AG09319 (cell line): ENCODE data around the gene EFNB3.

Experiments used
- DNase-seq: peaks from one replicate; pipeline ENCODE4 v3.0.0-alpha.2; 2010; ENCODE audit warnings: low read depth; ENCODE audit errors: extremely low read depth
- TF ChIP-seq, protein P1 (sequence below): IDR thresholded peaks from 2 replicates; pipeline ENCODE4 v1.5.1; 2011; ENCODE audit warnings: low read depth, mild to moderate bottlenecking, inconsistent platforms, low read length, moderate library complexity

The EFNB3 gene, protein sequence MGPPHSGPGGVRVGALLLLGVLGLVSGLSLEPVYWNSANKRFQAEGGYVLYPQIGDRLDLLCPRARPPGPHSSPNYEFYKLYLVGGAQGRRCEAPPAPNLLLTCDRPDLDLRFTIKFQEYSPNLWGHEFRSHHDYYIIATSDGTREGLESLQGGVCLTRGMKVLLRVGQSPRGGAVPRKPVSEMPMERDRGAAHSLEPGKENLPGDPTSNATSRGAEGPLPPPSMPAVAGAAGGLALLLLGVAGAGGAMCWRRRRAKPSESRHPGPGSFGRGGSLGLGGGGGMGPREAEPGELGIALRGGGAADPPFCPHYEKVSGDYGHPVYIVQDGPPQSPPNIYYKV

DNA sequence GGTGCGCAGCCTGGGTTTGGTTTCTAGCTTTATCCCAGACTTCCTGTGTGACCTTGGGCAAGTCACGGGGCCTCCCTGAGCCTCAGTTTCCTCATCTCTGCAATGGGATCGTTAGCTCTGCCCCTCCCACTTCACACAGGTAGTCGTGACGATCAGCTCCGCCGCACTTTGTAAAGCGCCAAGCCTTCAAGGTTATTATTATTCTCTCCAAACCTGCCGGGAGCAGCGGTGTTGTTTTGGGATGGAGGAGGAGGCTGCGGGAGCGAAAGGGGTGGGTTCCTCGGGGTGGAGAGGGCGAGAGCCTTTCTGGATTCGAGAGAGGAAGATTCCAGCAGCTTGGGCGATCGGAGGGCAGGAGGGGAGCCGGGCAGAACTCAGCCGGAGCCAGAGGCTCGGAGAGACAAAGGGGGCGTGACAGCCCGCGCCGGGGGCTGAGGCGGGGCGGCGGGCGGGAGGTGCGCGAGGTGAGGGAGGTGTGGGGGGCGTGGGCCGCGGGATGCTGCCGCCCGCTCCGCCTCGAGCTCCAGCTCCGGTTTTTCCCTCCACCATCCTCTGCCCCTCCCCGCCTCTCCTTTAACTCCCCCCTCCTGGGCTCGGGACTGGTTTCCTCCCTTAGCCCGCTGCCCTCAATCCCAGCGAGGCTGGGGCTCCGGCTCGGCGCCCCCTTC lies at the start of gene EFNB3:
Gene EFNB3 (plus strand): TSS at position 602 of the 668 bp plus-strand sequence. CDS start 397 bp downstream, outside the sequence.
- TF ChIP-seq, protein P1, sequence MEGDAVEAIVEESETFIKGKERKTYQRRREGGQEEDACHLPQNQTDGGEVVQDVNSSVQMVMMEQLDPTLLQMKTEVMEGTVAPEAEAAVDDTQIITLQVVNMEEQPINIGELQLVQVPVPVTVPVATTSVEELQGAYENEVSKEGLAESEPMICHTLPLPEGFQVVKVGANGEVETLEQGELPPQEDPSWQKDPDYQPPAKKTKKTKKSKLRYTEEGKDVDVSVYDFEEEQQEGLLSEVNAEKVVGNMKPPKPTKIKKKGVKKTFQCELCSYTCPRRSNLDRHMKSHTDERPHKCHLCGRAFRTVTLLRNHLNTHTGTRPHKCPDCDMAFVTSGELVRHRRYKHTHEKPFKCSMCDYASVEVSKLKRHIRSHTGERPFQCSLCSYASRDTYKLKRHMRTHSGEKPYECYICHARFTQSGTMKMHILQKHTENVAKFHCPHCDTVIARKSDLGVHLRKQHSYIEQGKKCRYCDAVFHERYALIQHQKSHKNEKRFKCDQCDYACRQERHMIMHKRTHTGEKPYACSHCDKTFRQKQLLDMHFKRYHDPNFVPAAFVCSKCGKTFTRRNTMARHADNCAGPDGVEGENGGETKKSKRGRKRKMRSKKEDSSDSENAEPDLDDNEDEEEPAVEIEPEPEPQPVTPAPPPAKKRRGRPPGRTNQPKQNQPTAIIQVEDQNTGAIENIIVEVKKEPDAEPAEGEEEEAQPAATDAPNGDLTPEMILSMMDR = no peak
- no peak for DNase-seq

DNA sequence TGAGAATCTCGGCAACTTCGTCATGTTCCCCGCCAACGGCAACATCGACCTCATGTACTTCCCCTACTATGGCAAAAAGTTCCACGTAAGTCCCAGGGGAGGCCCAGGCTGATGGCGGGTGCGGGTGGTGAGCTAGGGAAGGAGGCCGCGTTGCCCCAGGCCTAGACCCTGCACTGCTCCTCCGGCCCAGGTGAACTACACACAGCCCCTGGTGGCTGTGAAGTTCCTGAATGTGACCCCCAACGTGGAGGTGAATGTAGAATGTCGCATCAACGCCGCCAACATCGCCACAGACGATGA lies 49.5 kb upstream of the EFNB3 start:
- DNase-seq = no peak
- TF ChIP-seq, protein P1 = no peak

DNA sequence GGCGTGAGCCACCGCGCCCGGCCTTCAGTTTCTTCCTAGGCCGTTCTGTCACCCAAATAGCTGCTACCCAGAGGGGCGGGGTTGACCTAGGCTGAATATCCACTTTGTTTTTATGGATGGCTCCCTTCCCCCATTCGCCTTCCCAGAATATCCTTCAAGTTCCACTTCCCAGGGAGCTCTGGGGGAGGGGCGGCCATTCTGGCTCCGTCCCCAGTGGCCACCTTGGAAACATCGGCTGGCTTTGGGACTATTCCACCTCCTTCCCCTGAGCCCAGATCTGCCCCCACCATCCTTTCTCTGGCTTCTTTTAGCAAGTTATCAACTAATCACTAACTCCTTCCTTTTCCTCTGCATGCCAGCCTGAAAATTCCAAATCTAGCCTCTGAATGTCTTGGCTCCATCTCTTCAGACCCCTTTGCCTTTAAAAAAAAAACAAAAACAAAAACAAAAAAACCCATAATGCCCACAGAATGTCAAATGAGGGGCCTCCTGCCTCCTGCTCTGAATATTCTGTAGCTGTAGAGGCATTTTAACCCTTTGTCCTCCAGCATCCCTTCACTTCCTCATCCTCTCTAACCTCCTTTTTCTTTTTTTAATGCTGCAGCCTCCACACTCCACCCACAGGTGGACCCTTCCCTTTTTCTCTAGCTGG lies 47.9 kb upstream of the EFNB3 start:
- TF ChIP-seq, protein P1 = no peak
- DNase-seq = no peak

DNA sequence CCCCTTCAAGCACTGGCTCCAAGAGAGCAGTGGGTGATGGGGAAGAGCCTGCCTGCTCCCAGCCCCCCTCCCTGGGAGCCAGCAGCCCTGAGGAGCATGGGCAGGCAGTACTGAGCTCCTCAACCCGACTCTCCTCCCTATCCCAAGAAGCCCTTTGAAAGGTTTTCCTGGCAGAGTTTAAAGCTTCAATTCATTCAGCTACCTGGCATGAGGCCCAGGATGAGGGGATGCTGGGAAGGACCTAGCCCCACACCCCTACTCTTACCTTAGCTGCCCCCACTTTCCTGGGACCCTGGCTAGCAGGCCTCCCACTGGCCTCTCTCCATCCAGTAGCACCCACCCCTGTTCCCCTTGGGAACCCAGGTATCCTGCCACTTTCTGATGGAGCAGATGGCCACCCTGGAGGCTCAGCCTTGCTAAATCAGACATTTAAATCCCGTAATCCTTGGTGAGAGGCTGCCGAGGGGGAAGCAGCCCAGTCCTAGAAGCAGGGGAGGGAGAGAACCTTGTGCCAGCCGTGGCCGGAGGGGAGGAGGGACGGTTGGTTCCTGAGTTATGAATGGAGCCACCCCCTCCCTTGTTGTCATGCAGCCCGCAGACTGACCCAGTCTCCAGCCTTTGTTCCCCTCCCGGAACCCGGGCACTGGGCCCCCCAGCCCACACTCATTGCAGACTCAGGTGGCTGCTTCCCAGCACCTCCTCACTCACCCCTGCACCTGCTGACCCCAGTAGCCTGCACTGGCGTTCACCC lies 37.2 kb upstream of the EFNB3 start:
- DNase-seq = no peak
- TF ChIP-seq, protein P1 = no peak

DNA sequence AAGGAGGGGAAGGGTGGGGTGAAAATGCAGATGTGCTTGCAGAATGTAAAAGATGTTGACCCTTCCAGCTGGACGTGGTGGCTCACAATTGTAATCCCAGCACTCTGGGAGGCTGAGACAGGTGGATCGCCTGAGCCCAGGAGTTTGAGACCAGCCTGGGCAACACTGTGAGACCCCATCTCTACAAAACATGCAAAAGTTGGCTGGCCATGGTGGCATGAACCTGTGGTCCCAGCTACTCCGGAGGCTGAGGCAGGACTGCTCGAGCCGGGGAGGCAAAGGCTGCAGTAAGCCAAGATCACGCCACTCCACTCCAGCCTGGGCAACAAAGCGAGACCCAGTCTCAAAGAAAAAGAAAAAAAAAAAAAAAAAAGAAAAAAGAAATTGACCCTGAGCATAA lies 36.5 kb upstream of the EFNB3 start:
- DNase-seq = no peak
- TF ChIP-seq, protein P1 = no peak

DNA sequence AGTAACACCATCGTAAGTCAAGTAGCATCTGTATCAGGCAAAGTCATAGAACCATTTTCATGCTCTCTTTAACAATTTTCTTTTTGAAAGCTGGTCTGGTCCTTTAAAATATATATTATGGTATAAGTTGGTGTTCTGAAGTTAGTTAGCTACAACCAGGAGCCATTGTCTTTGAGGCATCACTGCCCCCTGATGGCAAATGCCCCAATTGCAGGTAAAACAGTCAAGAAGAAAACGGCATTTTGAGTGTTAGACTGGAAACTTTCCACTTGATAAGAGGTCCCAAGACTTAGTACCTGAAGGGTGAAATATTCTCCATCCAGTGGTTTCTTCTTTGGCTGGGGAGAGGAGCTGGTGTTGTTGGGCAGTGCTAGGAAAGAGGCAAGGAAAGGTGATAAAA lies 31.8 kb upstream of the EFNB3 start:
- TF ChIP-seq, protein P1 = peak; percentile 28
- no peak for DNase-seq
